GM19043 (cell line): ENCODE data around the gene CMAS.

Experiments
- ATAC-seq: cut with Tn5 transposase; IDR thresholded peaks from one replicate; pipeline ENCODE4 v1.9.1; 2021; ENCODE audit warnings: low read depth; ENCODE audit not compliant: unreplicated experiment

CMAS gene

GRCh38 chr12:22103418-22103817 lies 57.4 kb downstream of the CMAS start:
- no peak for ATAC-seq

- no peak for ATAC-seq
These were observed 59.5 kb downstream of the CMAS start for GRCh38 chr12:22105542-22105941.

GRCh38 chr12:22110176-22110575 lies 64.2 kb downstream of the CMAS start:
- ATAC-seq: no peak
